Astrocyte (in vitro differentiated cells and primary cell): Measurements from ENCODE around the gene LYZ.

Source experiments
- CTCF ChIP-seq: IDR thresholded peaks from 2 replicates; pipeline ENCODE4 v1.5.1; 2011; ENCODE audit warnings: low read depth, mild to moderate bottlenecking, inconsistent platforms, low read length, moderate library complexity; ENCODE audit not compliant: insufficient read depth
- EZH2 ChIP-seq: IDR thresholded peaks from 2 replicates; pipeline ENCODE4 v1.6.1; 2012; ENCODE audit warnings: mild to moderate bottlenecking, low read length, inconsistent platforms; ENCODE audit not compliant: insufficient read depth

- TF ChIP-seq CTCF: no peak
- TF ChIP-seq EZH2: no peak
Observed at GRCh38 chr12:69383074-69383473, 34.9 kb downstream of the LYZ start.
